Liver (tissue), 9 donors: ENCODE results near the gene LAMB1. TPM values are rescaled to one million over a fixed set of nuclear protein-coding genes. Genes with fewer than 3 reads are reported as not detected.
"Not testable (repeated sequence)": the region's sequence is repeated elsewhere in the genome, so short reads cannot be mapped to it uniquely, and the experiment has no call there.

Experiments used
- DNase-seq: peaks from one replicate; pipeline ENCODE4 v3.0.0-alpha.2; 2017; ENCODE audit warnings: low spot score
- H3K27ac ChIP-seq, 2 donors: one replicate each; pipeline ENCODE4 v1.7.0; 2013; ENCODE audit warnings: inconsistent platforms in 2 of 2, low read length in 2 of 2, control low read depth in 1 of 2, low read depth in 1 of 2, mild to moderate bottlenecking in 1 of 2
- H3K27me3 ChIP-seq, 4 donors: one replicate each; pipeline versions ENCODE4 v1.6.1 to v1.7.0; 2013; ENCODE audit warnings: low read length in 3 of 4, inconsistent platforms in 1 of 4, mild to moderate bottlenecking in 1 of 4, moderate library complexity in 1 of 4; ENCODE audit not compliant: control insufficient read depth in 4 of 4, insufficient read depth in 4 of 4
- H3K36me3 ChIP-seq, 4 donors: one replicate each; pipeline versions ENCODE4 v1.6.1 to v1.7.0; 2013; ENCODE audit warnings: low read length in 3 of 4, mild to moderate bottlenecking in 3 of 4, low read depth in 1 of 4, moderate library complexity in 1 of 4; ENCODE audit not compliant: control insufficient read depth in 4 of 4, insufficient read depth in 3 of 4
- H3K4me1 ChIP-seq, 4 donors: one replicate each; pipeline versions ENCODE4 v1.6.1 to v1.7.0; 2013; ENCODE audit warnings: low read length in 3 of 4, mild to moderate bottlenecking in 3 of 4, moderate library complexity in 1 of 4; ENCODE audit not compliant: control insufficient read depth in 4 of 4, insufficient read depth in 4 of 4
- H3K4me3 ChIP-seq, 3 donors: one replicate each; pipeline versions ENCODE4 v1.6.1 to v1.7.0; 2013; ENCODE audit warnings: low read length in 3 of 3, control low read depth in 1 of 3, low read depth in 1 of 3, mild to moderate bottlenecking in 1 of 3
- H3K9ac ChIP-seq, 2 donors: one replicate each; pipeline ENCODE4 v1.7.0; 2013; ENCODE audit warnings: low read length in 2 of 2, mild to moderate bottlenecking in 2 of 2, moderate library complexity in 2 of 2, control low read depth in 1 of 2, low read depth in 1 of 2
- H3K9me3 ChIP-seq, 4 donors: one replicate each; pipeline versions ENCODE4 v1.6.1 to v1.7.0; 2013; ENCODE audit warnings: low read length in 3 of 4; ENCODE audit not compliant: control insufficient read depth in 4 of 4
- ATF3 ChIP-seq: IDR thresholded peaks from 2 replicates; pipeline ENCODE4 v1.6.1; 2016; ENCODE audit warnings: antibody characterized with exemption
- FOXA1 ChIP-seq: IDR thresholded peaks from 2 replicates; pipeline ENCODE4 v1.6.1; 2016; ENCODE audit warnings: antibody characterized with exemption
- GABPA ChIP-seq, 2 donors: IDR thresholded peaks in 1 of 2; conservative IDR thresholded peaks in 1 of 2; 2 replicates each; pipeline ENCODE4 v1.6.1; 2016; ENCODE audit warnings: antibody characterized with exemption in 2 of 2, mild to moderate bottlenecking in 1 of 2, moderate library complexity in 1 of 2
- HNF4G ChIP-seq: IDR thresholded peaks from 2 replicates; pipeline ENCODE4 v1.6.1; 2016; ENCODE audit warnings: antibody characterized with exemption
- RXRA ChIP-seq, 2 donors: IDR thresholded peaks; 2 replicates each; pipeline ENCODE4 v1.6.1; 2017 to 2018; ENCODE audit warnings: antibody characterized with exemption in 2 of 2, mild to moderate bottlenecking in 1 of 2
- TAF1 ChIP-seq: conservative IDR thresholded peaks from 2 replicates; pipeline ENCODE4 v1.6.1; 2016; ENCODE audit warnings: antibody characterized with exemption, mild to moderate bottlenecking
- WGBS: extraction: QIAGEN DNeasy Blood & Tissue Kit; methylation state at CpG from one replicate; pipeline ENCODE4 v1.1.7; 2013; 5-methylcytosine and 5-hydroxymethylcytosine counted together
- polyA plus RNA-seq, 2 donors: library from polyadenylated mRNA; stranded (reverse) in 1 of 2; unstranded in 1 of 2; fragments of 200-250 nt in 1 of 2; fragments of >200 nt in 1 of 2; fragmentation: Nextera tagmentation in 1 of 2; extraction: Ambion mirVana in 1 of 2; gene quantifications; one replicate each; pipeline versions ENCODE4 v1.2.1 to v1.2.3, GENCODE V29; 2013 to 2015
- total RNA-seq, 2 donors: library from RNA; depleted of rRNA; stranded (reverse); fragments of >200 nt; gene quantifications; one replicate each; pipeline ENCODE4 v1.2.3, GENCODE V29; 2014
- donor health status: healthy.
- donor health status: healthy.
- donor health status: healthy.
- donor health status: healthy.
- donor health status: healthy.

LAMB1 gene
- total and polyA plus RNA-seq, 4 donors, result 12.6 to 63.1 (median 25.8) TPM

- H3K27me3 ChIP-seq, result no peaks in the 10 kb centered on the region
- TF ChIP-seq ATF3, result no peak
- no peak for TF ChIP-seq TAF1
- no peak for TF ChIP-seq FOXA1
- H3K27ac ChIP-seq, result no peak overlapping the region
- no peak overlapping the region for H3K4me3 ChIP-seq
- peaks cover 0 to 29% (median 18%) of the 10 kb centered on the region in 4 donors for H3K36me3 ChIP-seq
- H3K9me3 ChIP-seq, result no peaks in the 10 kb centered on the region
- H3K9ac ChIP-seq, result no peak overlapping the region
- peaks cover 1 to 7% (median 6%) of the 10 kb centered on the region in 4 donors for H3K4me1 ChIP-seq
- 79% methylated on average over 1 of the region's 1 CpG for WGBS
- DNase-seq, result no peak
Measured at GRCh38 chr7:107900496-107901015, 102.4 kb downstream of the LAMB1 start.

GRCh38 chr7:107898997-107899594 is 103.9 kb downstream of the LAMB1 start:
- no peak overlapping the region for H3K4me3 ChIP-seq
- H3K9ac ChIP-seq, result no peak overlapping the region
- no peak overlapping the region for H3K27ac ChIP-seq
- H3K4me1 ChIP-seq, result peaks cover 1 to 7% (median 6%) of the 10 kb centered on the region in 4 donors
- H3K9me3 ChIP-seq, result no peaks in the 10 kb centered on the region
- no peak for DNase-seq
- H3K27me3 ChIP-seq, result no peaks in the 10 kb centered on the region
- TF ChIP-seq RXRA (IDR thresholded peaks at IDR 0.05), result no peak
- H3K36me3 ChIP-seq, result peaks cover 0 to 31% (median 18%) of the 10 kb centered on the region in 4 donors
- 78% methylated on average over 2 of the region's 2 CpGs for WGBS

GRCh38 chr7:107892367-107892741 is 110.6 kb downstream of the LAMB1 start:
- peak overlapping the region; percentile 83 to 92 for H3K9ac ChIP-seq
- H3K4me3 ChIP-seq, result not testable (repeated sequence)

GRCh38 chr7:107891636-107892366 is 111.2 kb downstream of the LAMB1 start:
- peaks cover 2 to 22% (median 14%) of the 10 kb centered on the region in 4 donors for H3K4me1 ChIP-seq
- no peak for DNase-seq

More at GRCh38 chr7:107892367-107892741, 110.6 kb downstream of the LAMB1 start:
- 93% methylated on average over 8 of the region's 8 CpGs for WGBS
- H3K9me3 ChIP-seq, DNase-seq, H3K27me3 ChIP-seq: not testable (repeated sequence)
- H3K36me3 ChIP-seq, result peaks cover 0 to 18% (median 12%) of the 10 kb centered on the region in 4 donors
- peaks cover 2 to 22% (median 14%) of the 10 kb centered on the region in 4 donors for H3K4me1 ChIP-seq
- H3K27ac ChIP-seq, result peak overlapping the region in 1 of 2 donors; percentile 97

More at GRCh38 chr7:107891636-107892366, 111.2 kb downstream of the LAMB1 start:
- Histone ChIP-seq H3K9ac (peak overlapping the region; percentile 83 to 92), H3K27me3 (no peaks in the 10 kb centered on the region), H3K9me3 (no peaks in the 10 kb centered on the region), H3K36me3 (peaks cover 0 to 17% (median 12%) of the 10 kb centered on the region in 4 donors), H3K27ac (peak overlapping the region; percentile 82 to 97), H3K4me3 (peak overlapping the region; percentile 49 to 94 (median 64))
- TF ChIP-seq HNF4G, result no peak
- TF ChIP-seq GABPA (IDR thresholded peaks at IDR 0.05 in 1 of 2, conservative IDR thresholded peaks at IDR 0.05 in 1 of 2), result peak in 1 of 2 donors; percentile 11
- 44% methylated on average over 9 of the region's 9 CpGs for WGBS
